Liver (tissue), 3 donors: Measurements from ENCODE around the gene FOXS1.

Experiments used
- ATF3 ChIP-seq: IDR thresholded peaks from 2 replicates; pipeline ENCODE4 v1.6.1; 2016; ENCODE audit warnings: antibody characterized with exemption
- CTCF ChIP-seq: fragments of 150-350 bp; IDR thresholded peaks from 2 replicates; pipeline ENCODE4 v1.5.1; 2017; ENCODE audit warnings: improper control_type of control experiment, low read depth, low read length; ENCODE audit not compliant: missing input control
- EGR1 ChIP-seq, 2 donors: IDR thresholded peaks; 2 replicates each; pipeline ENCODE4 v1.6.1; 2016 to 2018; ENCODE audit warnings: antibody characterized with exemption in 2 of 2, low read depth in 2 of 2
- FOXA1 ChIP-seq: IDR thresholded peaks from 2 replicates; pipeline ENCODE4 v1.6.1; 2016; ENCODE audit warnings: antibody characterized with exemption
- GABPA ChIP-seq, 2 donors: IDR thresholded peaks in 1 of 2; conservative IDR thresholded peaks in 1 of 2; 2 replicates each; pipeline ENCODE4 v1.6.1; 2016; ENCODE audit warnings: antibody characterized with exemption in 2 of 2, mild to moderate bottlenecking in 1 of 2, moderate library complexity in 1 of 2
- HNF4A ChIP-seq, 2 donors: conservative IDR thresholded peaks; 2 replicates each; pipeline ENCODE4 v1.6.1; 2016; ENCODE audit warnings: antibody characterized with exemption in 2 of 2, mild to moderate bottlenecking in 2 of 2
- JUND ChIP-seq, 2 donors: IDR thresholded peaks; 2 replicates each; pipeline ENCODE4 v1.6.1; 2016; ENCODE audit warnings: antibody characterized with exemption in 2 of 2
- MAX ChIP-seq: IDR thresholded peaks from 2 replicates; pipeline ENCODE4 v1.6.1; 2016; ENCODE audit warnings: antibody characterized with exemption
- RAD21 ChIP-seq, 2 donors: IDR thresholded peaks; 2 replicates each; pipeline ENCODE4 v1.6.1; 2016; ENCODE audit warnings: antibody characterized with exemption in 2 of 2, mild to moderate bottlenecking in 2 of 2
- REST ChIP-seq: IDR thresholded peaks from 2 replicates; pipeline ENCODE4 v1.6.1; 2016; ENCODE audit warnings: antibody characterized with exemption, mild to moderate bottlenecking
- RXRA ChIP-seq, 2 donors: IDR thresholded peaks; 2 replicates each; pipeline ENCODE4 v1.6.1; 2017 to 2018; ENCODE audit warnings: antibody characterized with exemption in 2 of 2, mild to moderate bottlenecking in 1 of 2
- SP1 ChIP-seq: IDR thresholded peaks from 2 replicates; pipeline ENCODE4 v1.6.1; 2018; ENCODE audit warnings: antibody characterized with exemption, mild to moderate bottlenecking
- TAF1 ChIP-seq: conservative IDR thresholded peaks from 2 replicates; pipeline ENCODE4 v1.6.1; 2016; ENCODE audit warnings: antibody characterized with exemption, mild to moderate bottlenecking
- YY1 ChIP-seq: IDR thresholded peaks from 2 replicates; pipeline ENCODE4 v1.6.1; 2016; ENCODE audit warnings: antibody characterized with exemption, mild to moderate bottlenecking
- donor health status: healthy.
- donor health status: healthy.

- no peak for TF ChIP-seq RAD21 (IDR thresholded peaks at IDR 0.05)
- no peak for TF ChIP-seq CTCF
- no peak for TF ChIP-seq REST
- TF ChIP-seq EGR1 (IDR thresholded peaks at IDR 0.05; ENCODE audit: low read depth in 2 of 2) = no peak
- TF ChIP-seq MAX = no peak
- no peak for TF ChIP-seq JUND (IDR thresholded peaks at IDR 0.05)
- no peak for TF ChIP-seq SP1
- TF ChIP-seq TAF1 = no peak
- no peak for TF ChIP-seq ATF3
- no peak for TF ChIP-seq FOXA1
- no peak for TF ChIP-seq HNF4A (conservative IDR thresholded peaks at IDR 0.05)
- TF ChIP-seq GABPA (IDR thresholded peaks at IDR 0.05 in 1 of 2, conservative IDR thresholded peaks at IDR 0.05 in 1 of 2) = no peak
- no peak for TF ChIP-seq RXRA (IDR thresholded peaks at IDR 0.05)
- no peak for TF ChIP-seq YY1
These were observed 7.5 kb downstream of the FOXS1 start for GRCh38 chr20:31837896-31838397.
